Measurements from ENCODE around the gene ZFY.

- TF ChIP-seq CTCF (conservative IDR thresholded peaks at IDR 0.05; ENCODE audit: low read depth, low read length) = no peak
- TF ChIP-seq POLR2A (IDR thresholded peaks at IDR 0.05; ENCODE audit: low read depth, low read length) = no peak
- TF ChIP-seq MAFK (IDR thresholded peaks at IDR 0.05; ENCODE audit: low read depth, low read length) = no peak
- no peak for TF ChIP-seq MXI1 (IDR thresholded peaks at IDR 0.05; ENCODE audit: borderline replicate concordance, low read depth, low read length)
- TF ChIP-seq RAD21 (IDR thresholded peaks at IDR 0.05; ENCODE audit: low read length) = no peak
- no peak for TF ChIP-seq RCOR1 (IDR thresholded peaks at IDR 0.05; ENCODE audit: insufficient replicate concordance, low read length)
- TF ChIP-seq, protein P1, sequence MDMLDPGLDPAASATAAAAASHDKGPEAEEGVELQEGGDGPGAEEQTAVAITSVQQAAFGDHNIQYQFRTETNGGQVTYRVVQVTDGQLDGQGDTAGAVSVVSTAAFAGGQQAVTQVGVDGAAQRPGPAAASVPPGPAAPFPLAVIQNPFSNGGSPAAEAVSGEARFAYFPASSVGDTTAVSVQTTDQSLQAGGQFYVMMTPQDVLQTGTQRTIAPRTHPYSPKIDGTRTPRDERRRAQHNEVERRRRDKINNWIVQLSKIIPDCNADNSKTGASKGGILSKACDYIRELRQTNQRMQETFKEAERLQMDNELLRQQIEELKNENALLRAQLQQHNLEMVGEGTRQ (IDR thresholded peaks at IDR 0.05; ENCODE audit: low read depth, low read length) = no peak
- no peak for TF ChIP-seq SMC3 (IDR thresholded peaks at IDR 0.05; ENCODE audit: low read depth, low read length)
- TF ChIP-seq CEBPB (IDR thresholded peaks at IDR 0.05; ENCODE audit: low read depth, low read length) = no peak
- TF ChIP-seq, protein P2, sequence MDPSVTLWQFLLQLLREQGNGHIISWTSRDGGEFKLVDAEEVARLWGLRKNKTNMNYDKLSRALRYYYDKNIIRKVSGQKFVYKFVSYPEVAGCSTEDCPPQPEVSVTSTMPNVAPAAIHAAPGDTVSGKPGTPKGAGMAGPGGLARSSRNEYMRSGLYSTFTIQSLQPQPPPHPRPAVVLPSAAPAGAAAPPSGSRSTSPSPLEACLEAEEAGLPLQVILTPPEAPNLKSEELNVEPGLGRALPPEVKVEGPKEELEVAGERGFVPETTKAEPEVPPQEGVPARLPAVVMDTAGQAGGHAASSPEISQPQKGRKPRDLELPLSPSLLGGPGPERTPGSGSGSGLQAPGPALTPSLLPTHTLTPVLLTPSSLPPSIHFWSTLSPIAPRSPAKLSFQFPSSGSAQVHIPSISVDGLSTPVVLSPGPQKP (IDR thresholded peaks at IDR 0.05; ENCODE audit: borderline replicate concordance, low read depth, low read length) = no peak
- no peak for TF ChIP-seq BHLHE40 (IDR thresholded peaks at IDR 0.05; ENCODE audit: low read depth, low read length)
- no peak for TF ChIP-seq MAZ (IDR thresholded peaks at IDR 0.05; ENCODE audit: borderline replicate concordance, low read depth, low read length)
Observed at GRCh38 chrY:3007967-3008366, 72.8 kb downstream of the ZFY start.

Measured in IMR-90 (cell line).